Activated CD4-positive, alpha-beta T cell treated with anti-CD3 and anti-CD28 coated beads, Interleukin-2, amount 50 U/mL, for 48 hours (primary cell): ENCODE results near the gene CAMLG.

ENCODE experiments used
- DNase-seq, 2 experiments: peaks; one replicate each; pipeline ENCODE4 v3.0.0-alpha.2; 2020

Gene CAMLG

GRCh38 chr5:134784241-134784920 is 46.0 kb downstream of the CAMLG start:
- no peak for DNase-seq

GRCh38 chr5:134784946-134785620 is 46.7 kb downstream of the CAMLG start:
- no peak for DNase-seq

- no peak for DNase-seq
Measured at GRCh38 chr5:134787692-134788091, 49.3 kb downstream of the CAMLG start.

GRCh38 chr5:134791580-134791979 is 53.2 kb downstream of the CAMLG start:
- no peak for DNase-seq

GRCh38 chr5:134792286-134792685 is 53.9 kb downstream of the CAMLG start:
- DNase-seq, result no peak

GRCh38 chr5:134793111-134793510 is 54.8 kb downstream of the CAMLG start:
- no peak for DNase-seq

- DNase-seq, result no peak
Measured at GRCh38 chr5:134794082-134794481, 55.7 kb downstream of the CAMLG start.

- no peak for DNase-seq
Measured at GRCh38 chr5:134794819-134795218, 56.5 kb downstream of the CAMLG start.

- no peak for DNase-seq
Measured at GRCh38 chr5:134798468-134798867, 60.1 kb downstream of the CAMLG start.
